Anterior cingulate cortex (tissue), 58 donors: Measurements from ENCODE around the gene USP15.

Source experiments
- DNase-seq, 58 donors: peaks; one replicate each; lab custom pipeline; 2025; lab: John Stamatoyannopoulos, UW

The USP15 gene

DNA sequence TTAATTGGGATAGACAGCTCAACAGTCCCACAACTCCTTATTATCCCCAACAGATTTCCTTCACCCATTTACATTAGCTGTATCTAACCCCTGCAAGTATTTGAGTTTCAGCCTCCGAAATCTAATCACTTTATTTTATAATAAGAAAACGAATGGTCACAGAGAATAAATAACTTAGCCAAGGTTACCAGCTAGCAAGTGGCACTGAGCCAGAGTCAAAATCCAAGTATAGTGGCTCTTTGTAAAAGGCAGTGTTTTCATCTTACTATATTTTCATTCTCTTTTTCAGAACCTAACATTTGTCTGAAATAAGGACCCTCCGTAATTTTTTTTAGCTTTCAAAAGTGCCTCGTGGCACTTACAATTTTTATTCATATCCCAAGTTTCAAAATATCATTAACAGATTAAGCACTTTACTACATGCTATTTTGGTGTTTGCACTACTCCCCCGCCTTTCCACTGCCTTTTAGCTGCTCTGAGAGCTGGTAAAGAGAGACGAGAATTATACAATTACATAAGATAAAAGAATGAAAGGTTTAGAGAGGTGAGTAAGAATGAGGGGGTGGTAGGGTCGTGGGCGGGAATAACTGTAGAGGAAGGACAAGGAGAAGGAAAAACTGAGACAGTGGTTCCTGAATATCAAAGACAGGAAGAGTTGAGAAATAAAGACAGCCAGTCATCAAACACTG, 3.7 kb upstream of the USP15 start:
- DNase-seq = peak in 3 of 58 donors; percentile 2 to 5 (median 3)

DNA sequence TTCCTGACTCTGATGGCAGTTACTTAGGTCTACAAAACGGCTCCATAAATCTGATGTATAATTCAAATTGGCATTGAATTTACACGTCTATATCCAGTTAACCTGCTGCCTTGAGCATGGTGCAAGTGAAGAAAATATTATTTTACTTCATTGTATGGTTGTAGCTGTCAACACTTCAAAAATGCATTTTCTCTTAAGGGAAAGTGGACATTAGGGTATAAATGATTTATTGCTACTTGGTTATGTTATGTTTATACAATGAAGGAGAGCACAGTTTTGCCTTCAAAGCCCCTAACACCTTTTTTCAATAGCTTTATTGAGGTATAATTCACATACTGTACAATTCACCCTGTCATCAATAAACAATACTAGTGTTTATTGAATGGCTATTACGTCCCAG, 2.0 kb upstream of the USP15 start:
- no peak for DNase-seq

DNA sequence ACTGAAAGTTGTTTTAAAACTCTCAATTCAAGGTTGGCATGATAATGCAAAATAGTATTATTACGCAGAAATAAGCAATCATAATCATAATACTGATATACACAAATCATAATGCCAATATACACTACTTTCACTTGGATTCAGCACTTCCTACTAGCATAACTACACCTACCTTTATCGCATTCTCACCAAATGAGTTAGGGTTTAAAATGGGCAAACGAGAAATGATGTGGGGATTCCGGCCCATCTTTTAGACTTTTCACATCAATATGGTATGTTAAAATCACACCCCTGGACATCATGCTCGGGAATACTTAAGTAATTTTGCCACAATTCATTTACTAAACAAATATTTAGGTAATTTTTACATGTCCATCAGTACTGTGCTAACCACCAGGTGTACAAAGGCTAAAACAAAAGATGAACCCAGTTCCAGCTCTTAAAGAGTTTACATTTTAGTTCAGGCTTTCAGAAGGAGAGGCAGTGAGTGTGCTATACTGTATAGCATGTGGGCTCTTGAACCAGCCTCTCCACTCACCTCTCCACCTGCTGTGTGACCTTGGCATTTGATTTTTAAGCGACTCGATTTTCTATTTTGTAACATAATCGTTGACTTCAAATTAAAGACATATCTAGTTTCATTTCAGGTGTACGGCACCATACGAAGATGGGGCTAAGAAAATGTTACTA, 1.1 kb upstream of the USP15 start:
- DNase-seq = no peak

DNA sequence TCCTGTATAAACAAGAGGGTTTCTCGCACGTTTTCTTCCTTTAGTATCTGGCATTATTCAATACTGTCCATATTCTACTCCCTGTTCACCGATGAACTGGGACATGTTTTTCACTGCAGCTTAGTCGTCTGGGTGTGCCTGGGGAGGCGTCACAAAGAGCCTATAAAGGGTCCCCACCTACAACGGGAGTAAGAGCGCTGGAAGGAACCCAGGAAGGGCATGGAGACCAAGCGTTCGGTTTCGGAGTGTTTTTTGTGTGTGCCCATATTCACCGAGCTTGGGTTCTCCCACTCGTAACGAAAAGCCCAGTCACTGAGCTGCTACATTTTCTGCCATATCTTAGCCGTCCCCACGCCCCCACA, 592 bp upstream of the USP15 start:
- DNase-seq = no peak

DNA sequence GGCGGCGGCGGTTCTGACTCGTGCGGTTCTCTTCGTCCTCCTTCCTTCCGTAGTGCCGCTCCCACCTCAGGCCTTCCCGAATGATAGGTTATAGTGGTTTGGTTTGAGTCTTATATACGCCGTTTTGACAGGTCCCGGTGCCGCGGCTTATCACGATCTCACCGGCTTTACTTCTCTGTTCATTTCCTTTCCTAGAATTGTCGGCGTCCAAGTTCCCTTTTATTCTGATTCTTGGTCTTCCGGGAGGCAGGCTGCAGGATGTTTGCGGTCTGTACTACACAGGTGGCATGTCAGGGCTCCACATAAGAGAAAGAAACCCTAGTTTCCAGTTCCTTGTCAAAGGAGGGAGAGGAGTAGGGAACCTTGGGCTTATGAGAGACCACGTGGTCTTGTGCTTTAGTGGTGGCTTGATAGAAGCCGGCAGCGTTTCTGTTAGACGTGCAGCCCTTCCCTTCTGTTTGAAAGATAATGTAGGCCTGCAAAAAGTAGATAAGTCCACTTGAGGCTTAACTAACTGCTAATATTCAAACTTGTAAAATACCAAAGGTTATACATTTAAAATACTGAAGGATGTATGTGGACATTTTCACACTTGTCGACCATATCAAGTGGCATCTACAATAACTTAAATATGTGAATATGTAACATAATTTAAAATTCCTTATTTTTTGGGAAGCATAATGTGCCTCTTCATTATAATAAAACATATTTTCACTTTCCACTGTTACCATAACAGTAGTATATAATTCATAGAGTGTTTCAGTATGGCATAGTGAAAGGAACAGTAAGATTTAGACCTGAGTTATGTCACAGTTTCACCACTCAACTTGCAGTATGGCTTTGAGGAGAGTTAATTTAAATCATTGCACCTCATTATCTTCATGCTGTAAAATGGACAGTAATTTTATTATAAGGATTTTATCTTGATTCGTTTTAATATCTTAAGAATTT, 804 bp downstream of the USP15 start:
- DNase-seq = peak in 41 of 58 donors; percentile 9 to 64 (median 31)

DNA sequence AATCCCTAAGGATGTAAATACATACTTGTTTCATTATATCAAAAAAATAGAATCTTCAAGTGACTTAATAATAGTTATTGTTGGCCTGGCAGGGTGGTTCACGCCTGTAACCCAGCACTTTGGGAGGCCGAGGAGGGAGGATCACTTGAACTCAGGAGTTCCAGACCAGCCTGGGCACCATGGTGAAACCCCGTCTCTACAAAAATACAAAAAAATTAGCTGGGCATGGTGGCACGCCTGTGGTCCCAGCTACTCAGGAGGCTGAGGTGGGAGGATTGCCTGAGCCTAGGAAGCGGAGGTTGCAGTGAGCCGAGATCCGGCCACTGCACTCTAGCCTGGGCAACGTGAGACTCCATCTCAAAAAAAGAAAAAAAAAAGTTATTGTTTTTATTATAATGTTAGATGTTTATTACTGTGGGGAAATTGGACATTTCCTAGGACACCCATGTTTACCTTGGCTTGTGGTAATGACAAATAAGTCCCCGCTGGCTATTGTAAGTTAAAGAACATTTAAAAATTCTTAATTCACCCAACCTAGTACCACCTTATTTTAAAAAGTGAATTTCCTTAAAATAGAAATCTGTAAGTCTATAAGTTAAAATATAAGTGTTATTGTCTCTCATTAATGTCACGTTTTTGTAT, 1.8 kb downstream of the USP15 start:
- DNase-seq = no peak

DNA sequence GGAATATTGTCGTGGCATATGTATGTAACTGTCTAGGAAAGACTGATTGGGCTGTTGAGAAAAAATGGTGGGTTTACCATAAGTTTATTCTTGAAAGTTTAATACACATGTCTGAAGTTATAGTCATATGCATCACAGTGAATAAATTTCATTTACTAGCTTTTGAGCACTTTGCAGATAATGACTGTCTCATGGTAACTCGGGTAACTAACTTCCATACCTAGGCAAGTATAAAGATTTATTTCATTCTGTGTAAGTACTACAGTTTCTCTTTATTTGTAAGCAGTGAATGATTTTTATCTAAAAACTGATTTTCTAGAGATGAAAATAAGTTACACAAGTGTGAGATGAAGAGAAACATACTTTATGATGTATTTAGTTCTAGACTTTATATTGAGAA, 3.0 kb downstream of the USP15 start:
- no peak for DNase-seq

DNA sequence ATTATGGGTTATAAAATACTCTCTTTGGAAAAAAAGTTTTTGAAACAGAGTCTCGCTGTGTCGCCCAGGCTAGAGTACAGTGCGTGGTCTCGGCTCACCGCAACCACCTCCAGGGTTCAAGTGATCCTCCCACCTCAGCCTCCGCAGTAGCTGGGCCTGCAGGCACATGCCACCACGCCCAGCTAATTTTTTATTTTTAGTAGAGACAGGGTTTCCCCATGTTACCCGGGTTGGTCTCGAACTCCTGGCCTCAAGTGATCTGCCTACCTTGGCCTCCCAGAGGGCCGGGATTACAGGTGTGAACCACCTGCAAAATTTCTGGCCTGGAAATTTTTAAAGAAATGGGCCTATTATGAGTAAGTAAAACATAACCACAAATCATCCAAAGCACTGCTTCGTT, 3.8 kb downstream of the USP15 start:
- DNase-seq = no peak

DNA sequence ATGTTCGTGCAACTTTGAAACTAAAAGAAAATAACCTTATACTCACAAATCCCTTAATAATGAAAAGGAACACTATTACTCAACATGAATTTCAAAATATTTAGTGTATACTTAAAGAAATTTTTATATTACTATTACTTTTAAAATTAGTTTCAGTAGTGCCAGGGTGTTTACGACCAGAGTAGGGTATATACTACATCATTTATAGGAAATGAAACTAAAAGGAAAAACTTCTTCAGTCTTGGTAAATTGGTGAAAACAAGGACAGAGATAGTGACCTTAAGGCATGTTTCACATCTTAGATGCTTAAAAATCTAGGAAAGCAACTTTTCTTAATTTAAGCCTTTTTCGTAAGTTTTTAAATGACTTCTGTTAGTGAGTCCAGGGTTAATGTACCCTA, 4.5 kb downstream of the USP15 start:
- DNase-seq = no peak

DNA sequence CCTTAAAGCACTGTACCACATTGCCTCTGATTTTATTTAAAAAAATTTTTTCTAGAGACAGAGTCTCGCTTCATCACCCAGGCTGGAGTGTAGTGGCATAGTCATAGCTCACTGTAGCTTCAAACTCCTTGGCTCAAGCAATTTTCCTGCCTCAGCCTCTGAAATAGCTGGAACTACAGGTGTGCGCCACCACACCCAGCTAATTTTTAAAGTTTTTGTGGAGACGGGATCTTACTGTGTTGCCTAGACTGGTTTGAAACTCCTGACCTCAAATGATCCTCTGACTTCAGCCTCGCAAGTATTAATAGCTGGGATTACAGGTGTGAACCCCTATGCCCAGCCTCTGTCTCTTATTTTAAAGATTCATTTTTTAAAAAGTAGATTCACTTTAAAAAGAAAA, 5.3 kb downstream of the USP15 start:
- no peak for DNase-seq

DNA sequence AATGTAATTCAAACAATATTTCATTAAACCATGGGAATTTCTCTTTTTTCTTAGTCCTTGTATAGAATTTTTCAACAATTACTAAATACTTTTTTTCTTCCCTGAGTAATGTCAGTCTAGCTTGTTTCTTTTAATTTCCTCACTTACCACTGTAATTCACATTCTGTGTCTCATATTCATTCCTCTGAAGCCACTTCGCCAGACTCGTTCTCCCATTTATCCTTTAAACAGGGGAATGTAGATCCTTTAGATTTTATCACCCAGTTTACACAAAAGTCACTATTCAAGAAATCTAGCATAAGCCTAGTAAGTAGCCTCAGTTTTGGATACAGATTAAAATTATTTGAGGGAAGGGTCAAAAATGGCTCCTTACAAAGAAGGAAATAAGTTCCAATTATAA, 6.8 kb downstream of the USP15 start:
- no peak for DNase-seq

DNA sequence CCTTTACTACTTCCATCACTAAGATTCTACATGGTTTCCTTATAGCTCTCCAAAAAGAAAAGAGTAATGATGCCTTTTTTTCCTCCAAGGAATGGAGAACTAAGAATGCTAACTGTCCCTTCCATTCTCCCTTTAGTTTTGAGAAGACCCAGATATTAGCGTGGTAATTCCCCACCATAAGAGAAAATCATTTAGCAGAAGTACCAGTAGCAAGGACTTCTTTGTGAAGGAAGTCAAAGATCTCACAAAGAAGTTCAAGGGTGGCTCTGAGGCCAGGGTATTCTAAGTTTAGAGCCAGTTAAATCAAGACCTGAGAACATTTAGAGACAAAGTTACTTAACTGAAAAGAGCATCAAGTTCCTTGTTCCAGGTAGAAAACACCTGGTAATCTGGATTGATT, 7.3 kb downstream of the USP15 start:
- DNase-seq = no peak

DNA sequence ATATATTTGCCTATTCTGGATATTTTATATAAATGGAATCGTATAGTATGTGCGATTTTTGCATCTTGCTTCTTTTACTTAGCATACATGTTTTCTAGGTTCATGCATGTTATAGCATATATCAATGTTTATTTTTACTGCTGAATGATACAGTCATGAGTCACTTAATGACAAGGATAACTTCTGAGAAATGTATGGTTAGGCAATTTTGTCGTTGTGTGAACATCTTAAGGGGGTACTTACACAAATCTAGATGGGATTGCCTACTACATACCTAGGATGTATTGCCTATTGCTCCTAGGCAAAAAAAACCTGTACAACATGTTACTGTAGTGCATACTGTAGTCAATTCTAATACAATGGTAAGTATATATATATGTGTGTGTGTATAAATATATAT, 8.8 kb downstream of the USP15 start:
- DNase-seq = no peak

DNA sequence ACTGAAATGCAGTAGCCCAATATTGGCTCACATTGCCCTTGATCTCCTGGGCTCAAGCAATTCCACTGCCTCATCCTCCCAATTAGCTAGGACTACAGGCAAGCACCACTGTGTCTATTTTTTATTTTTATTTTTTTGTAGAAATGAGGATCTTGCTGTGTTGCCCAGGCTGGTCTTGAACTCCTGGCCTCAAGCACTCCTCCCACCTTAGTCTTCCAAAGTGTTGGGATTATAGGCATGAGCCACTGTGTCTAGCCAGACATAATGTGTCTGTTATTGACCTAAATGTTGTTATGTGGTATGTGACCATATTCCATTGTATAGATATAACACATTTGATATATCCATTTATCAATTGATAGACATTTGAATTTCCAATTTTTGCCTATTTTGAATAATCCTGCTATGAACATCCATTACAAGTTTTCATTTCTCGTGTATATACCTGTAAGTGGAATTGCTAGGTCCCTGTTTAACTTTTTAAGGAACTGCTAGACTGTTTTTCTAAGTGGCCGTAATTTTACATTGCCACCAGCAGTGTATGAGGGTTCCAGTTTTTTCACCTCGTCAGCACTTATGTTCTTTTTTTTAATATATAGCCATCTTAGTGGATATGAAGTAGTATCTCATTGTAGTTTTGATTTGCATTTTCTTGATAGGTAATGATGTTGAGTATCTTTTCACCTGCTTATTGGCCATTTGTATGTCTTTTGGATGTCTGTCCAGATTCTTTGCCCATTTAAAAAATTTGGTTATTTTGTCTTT, 9.4 kb downstream of the USP15 start:
- DNase-seq = no peak

DNA sequence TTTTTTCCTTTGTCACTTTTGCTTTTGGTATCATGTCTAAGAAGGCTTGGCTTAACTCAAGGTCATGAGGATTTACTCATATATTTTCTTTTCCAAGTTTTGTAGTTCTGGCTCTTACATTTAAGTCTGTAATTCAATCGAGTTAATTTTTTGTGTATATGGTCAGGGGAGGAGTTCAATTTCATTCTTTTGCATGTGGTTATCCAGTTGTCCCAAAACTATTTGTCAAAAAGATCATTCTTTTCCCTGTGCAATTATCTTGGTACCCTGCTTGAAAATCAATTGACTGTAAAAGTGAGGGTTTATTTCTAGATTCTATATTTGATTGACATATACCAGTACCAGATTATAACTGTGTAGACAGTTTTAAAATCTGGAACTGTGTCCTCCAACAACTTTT, 10.2 kb downstream of the USP15 start:
- no peak for DNase-seq

DNA sequence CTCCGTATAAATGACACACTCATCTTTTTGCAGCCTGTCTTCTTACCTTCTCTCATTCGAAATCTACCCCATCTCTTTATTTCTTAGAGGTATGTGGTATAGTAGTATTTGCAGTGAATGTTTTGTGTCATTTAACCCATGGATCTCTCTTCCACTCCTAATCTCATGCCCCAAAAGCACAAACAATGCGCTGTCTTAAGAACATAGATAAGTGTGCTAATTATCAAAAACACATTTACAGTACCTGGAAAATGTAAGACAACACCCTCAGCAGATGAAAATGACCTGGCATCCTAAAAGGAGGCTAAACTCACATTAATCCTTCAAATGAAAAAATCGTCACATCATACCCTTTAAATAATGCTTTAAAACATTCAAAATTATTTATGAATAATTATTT, 10.7 kb downstream of the USP15 start:
- no peak for DNase-seq

DNA sequence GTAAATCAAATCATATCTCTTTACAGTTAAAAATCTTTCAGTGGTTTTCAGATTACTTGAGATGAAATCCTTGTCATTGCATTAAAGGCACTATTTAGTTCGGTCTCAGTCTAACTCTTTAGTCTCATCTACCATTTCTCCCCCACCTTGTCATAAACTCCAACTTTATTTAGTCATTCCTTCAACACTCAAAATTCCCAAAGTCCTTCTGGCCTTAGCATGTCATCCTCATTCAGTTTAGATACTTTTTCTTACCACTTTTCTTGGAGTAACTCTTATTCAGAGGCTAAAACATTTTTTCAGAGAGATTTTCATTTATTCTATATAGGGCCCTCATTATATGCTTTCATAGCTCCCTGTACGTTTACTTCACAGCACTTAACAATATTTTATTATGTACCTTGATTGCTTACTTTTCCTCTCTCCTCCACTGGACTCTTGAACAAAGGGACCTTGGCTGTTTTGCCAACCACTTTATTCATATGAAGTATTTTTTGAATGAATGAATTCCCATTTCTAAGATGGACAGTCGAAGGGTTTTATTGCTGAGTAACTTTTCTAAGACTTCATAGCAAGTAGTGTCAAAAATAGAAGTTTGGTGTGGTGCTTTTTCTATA, 12.8 kb downstream of the USP15 start:
- no peak for DNase-seq

DNA sequence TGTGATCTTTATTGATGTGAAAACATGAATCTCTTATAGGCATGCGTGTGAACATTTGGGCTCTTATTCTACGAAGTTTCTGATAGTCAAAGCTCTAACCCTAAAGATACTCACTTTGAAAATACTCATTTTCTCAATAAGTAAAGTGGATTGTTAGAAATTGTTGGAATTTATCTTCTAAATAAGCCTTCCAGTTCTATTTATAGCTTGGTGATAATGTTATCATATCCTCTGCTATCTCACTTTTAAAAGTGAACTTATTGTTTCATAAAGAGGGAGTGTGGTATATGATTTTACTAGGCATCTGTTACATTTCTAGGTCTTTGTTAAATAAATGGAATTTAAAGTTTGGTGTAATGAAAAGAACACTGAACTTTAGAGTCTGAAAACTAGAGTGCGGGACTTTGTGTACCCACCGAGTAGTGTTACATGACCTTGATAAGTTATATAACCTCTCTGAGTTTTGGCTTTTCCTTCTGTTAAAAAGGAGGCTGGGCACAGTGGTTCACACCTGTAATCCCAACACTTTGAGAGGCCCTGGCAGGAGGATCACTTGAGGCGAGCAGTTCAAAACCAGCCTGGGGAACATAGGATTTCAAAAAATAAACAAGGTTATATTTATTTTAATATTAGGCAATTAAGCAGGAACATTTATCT, 13.6 kb downstream of the USP15 start:
- DNase-seq = no peak

DNA sequence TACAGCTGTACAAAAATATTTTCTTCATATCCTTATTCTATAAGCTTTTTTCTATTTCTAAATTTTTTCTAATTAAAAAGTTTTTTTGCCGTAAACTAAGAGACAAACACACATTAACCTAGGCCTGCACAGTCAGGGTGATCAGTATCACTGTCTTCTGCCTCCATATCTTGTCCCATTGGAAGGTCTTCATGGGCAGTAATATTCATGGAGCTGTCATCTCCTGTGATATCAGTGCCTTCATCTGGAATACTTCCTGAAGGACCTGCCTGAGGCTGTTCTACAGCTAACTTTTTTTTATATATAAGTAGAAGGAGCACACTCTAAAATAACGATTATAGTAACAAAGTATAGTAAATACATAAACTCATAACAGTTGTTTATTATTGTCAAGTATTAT, 17.8 kb downstream of the USP15 start:
- no peak for DNase-seq
